ENCODE results near the gene COQ10B. TPM values are rescaled to one million over a fixed set of nuclear protein-coding genes. Genes with fewer than 3 reads are reported as not detected.
"Not testable (repeated sequence)": the region's sequence is repeated elsewhere in the genome, so short reads cannot be mapped to it uniquely, and the experiment has no call there.

Gene COQ10B
- total RNA-seq, 2 donors from 2014 or later, result 50.8 to 54.9 TPM

- no peak for ATAC-seq
- Mint-ChIP-seq H3K27ac (peak overlapping the region; percentile 8), H3K36me3 (ENCODE audit: low read depth) (peaks cover under 1% of the 10 kb centered on the region)
Observed at GRCh38 chr2:197461057-197461456, 7.7 kb downstream of the COQ10B start.

GRCh38 chr2:197464175-197464574 is 10.8 kb downstream of the COQ10B start:
- Mint-ChIP-seq H3K36me3 (ENCODE audit: low read depth) (peaks cover 4% of the 10 kb centered on the region), H3K4me1 (peaks cover 4% of the 10 kb centered on the region)
- no peak for ATAC-seq

More at GRCh38 chr2:197461057-197461456, 7.7 kb downstream of the COQ10B start:
- peaks cover 12% of the 10 kb centered on the region for H3K4me1 Mint-ChIP-seq
- no peaks in the 10 kb centered on the region for H3K27me3 Mint-ChIP-seq
- no peak overlapping the region for H3K4me3 Mint-ChIP-seq
- no peak for DNase-seq
- no peaks in the 10 kb centered on the region for H3K9me3 ChIP-seq (ENCODE audit: control insufficient read depth, low read length, poor library complexity, severe bottlenecking)

GRCh38 chr2:197472166-197472565 is 18.8 kb downstream of the COQ10B start:
- peaks cover 2% of the 10 kb centered on the region for H3K4me1 Mint-ChIP-seq
- no peak overlapping the region for H3K4me3 Mint-ChIP-seq
- no peaks in the 10 kb centered on the region for H3K9me3 ChIP-seq (ENCODE audit: control insufficient read depth, low read length, poor library complexity, severe bottlenecking)
- peak overlapping the region; percentile 32 for H3K27ac Mint-ChIP-seq
- ATAC-seq, result no peak
- DNase-seq, result no peak
- H3K36me3 Mint-ChIP-seq (ENCODE audit: low read depth), result peaks cover 3% of the 10 kb centered on the region
- no peaks in the 10 kb centered on the region for H3K27me3 Mint-ChIP-seq

More at GRCh38 chr2:197464175-197464574, 10.8 kb downstream of the COQ10B start:
- H3K9me3 ChIP-seq (ENCODE audit: control insufficient read depth, low read length, poor library complexity, severe bottlenecking), result no peaks in the 10 kb centered on the region
- H3K4me3 Mint-ChIP-seq, result no peak overlapping the region
- H3K27ac Mint-ChIP-seq, result no peak overlapping the region
- no peaks in the 10 kb centered on the region for H3K27me3 Mint-ChIP-seq
- no peak for DNase-seq

GRCh38 chr2:197477797-197478196 is 24.4 kb downstream of the COQ10B start:
- Mint-ChIP-seq H3K27me3 (no peaks in the 10 kb centered on the region), H3K4me1 (peaks cover 5% of the 10 kb centered on the region), H3K36me3 (ENCODE audit: low read depth) (peaks cover 4% of the 10 kb centered on the region), H3K4me3 (no peak overlapping the region), H3K27ac (peak overlapping the region; percentile 67)
- no peaks in the 10 kb centered on the region for H3K9me3 ChIP-seq (ENCODE audit: control insufficient read depth, low read length, poor library complexity, severe bottlenecking)
- DNase-seq (no peak), ATAC-seq (no peak)

- no peak overlapping the region for H3K27ac Mint-ChIP-seq
- no peak for ATAC-seq
Observed at GRCh38 chr2:197480165-197481036, 27.0 kb downstream of the COQ10B start.

GRCh38 chr2:197484248-197484647 is 30.9 kb downstream of the COQ10B start:
- not testable (repeated sequence) for DNase-seq; H3K36me3 Mint-ChIP-seq (ENCODE audit: low read depth); H3K27me3 Mint-ChIP-seq; H3K4me1 Mint-ChIP-seq; H3K9me3 ChIP-seq (ENCODE audit: control insufficient read depth, low read length, poor library complexity, severe bottlenecking); H3K4me3 Mint-ChIP-seq; ATAC-seq
- peak overlapping the region; percentile 22 for H3K27ac Mint-ChIP-seq

More at GRCh38 chr2:197480165-197481036, 27.0 kb downstream of the COQ10B start:
- Mint-ChIP-seq H3K4me1 (peaks cover 5% of the 10 kb centered on the region), H3K27me3 (no peaks in the 10 kb centered on the region), H3K4me3 (no peak overlapping the region), H3K36me3 (ENCODE audit: low read depth) (peaks cover 4% of the 10 kb centered on the region)
- no peak for DNase-seq
- no peaks in the 10 kb centered on the region for H3K9me3 ChIP-seq (ENCODE audit: control insufficient read depth, low read length, poor library complexity, severe bottlenecking)

- ATAC-seq (no peak), DNase-seq (no peak)
- H3K4me3 Mint-ChIP-seq, result no peak overlapping the region
- H3K36me3 Mint-ChIP-seq (ENCODE audit: low read depth), result peaks cover 4% of the 10 kb centered on the region
- H3K27ac Mint-ChIP-seq, result no peak overlapping the region
- no peaks in the 10 kb centered on the region for H3K4me1 Mint-ChIP-seq
- H3K27me3 Mint-ChIP-seq, result no peaks in the 10 kb centered on the region
- no peaks in the 10 kb centered on the region for H3K9me3 ChIP-seq (ENCODE audit: control insufficient read depth, low read length, poor library complexity, severe bottlenecking)
Observed at GRCh38 chr2:197486175-197486574, 32.8 kb downstream of the COQ10B start.

- DNase-seq, result no peak
- no peak for ATAC-seq
- Mint-ChIP-seq H3K27me3 (no peaks in the 10 kb centered on the region), H3K27ac (no peak overlapping the region), H3K36me3 (ENCODE audit: low read depth) (peaks cover 4% of the 10 kb centered on the region), H3K4me3 (no peak overlapping the region), H3K4me1 (no peaks in the 10 kb centered on the region)
- no peaks in the 10 kb centered on the region for H3K9me3 ChIP-seq (ENCODE audit: control insufficient read depth, low read length, poor library complexity, severe bottlenecking)
Observed at GRCh38 chr2:197487385-197487784, 34.0 kb downstream of the COQ10B start.

GRCh38 chr2:197495433-197496134 is 42.2 kb downstream of the COQ10B start:
- Mint-ChIP-seq H3K36me3 (ENCODE audit: low read depth) (peaks cover 3% of the 10 kb centered on the region), H3K27ac (no peak overlapping the region), H3K27me3 (no peaks in the 10 kb centered on the region), H3K4me1 (peaks cover 19% of the 10 kb centered on the region), H3K4me3 (no peak overlapping the region)
- ATAC-seq, result no peak
- H3K9me3 ChIP-seq (ENCODE audit: control insufficient read depth, low read length, poor library complexity, severe bottlenecking), result no peaks in the 10 kb centered on the region
- DNase-seq, result no peak

- Mint-ChIP-seq H3K4me1 (peaks cover 28% of the 10 kb centered on the region), H3K36me3 (ENCODE audit: low read depth) (peaks cover 5% of the 10 kb centered on the region), H3K4me3 (peak overlapping the region; percentile 15), H3K27ac (peak overlapping the region; percentile 95), H3K27me3 (no peaks in the 10 kb centered on the region)
- H3K9me3 ChIP-seq (ENCODE audit: control insufficient read depth, low read length, poor library complexity, severe bottlenecking), result no peaks in the 10 kb centered on the region
- DNase-seq (no peak), ATAC-seq (no peak)
Observed at GRCh38 chr2:197496695-197497094, 43.3 kb downstream of the COQ10B start.

GRCh38 chr2:197497326-197497725 is 44.0 kb downstream of the COQ10B start:
- Mint-ChIP-seq H3K4me3 (peak overlapping the region; percentile 96), H3K4me1 (peaks cover 33% of the 10 kb centered on the region), H3K27me3 (no peaks in the 10 kb centered on the region), H3K36me3 (ENCODE audit: low read depth) (peaks cover 7% of the 10 kb centered on the region), H3K27ac (peak overlapping the region; percentile 95)
- no peak for DNase-seq
- no peak for ATAC-seq
- no peaks in the 10 kb centered on the region for H3K9me3 ChIP-seq (ENCODE audit: control insufficient read depth, low read length, poor library complexity, severe bottlenecking)

- no peaks in the 10 kb centered on the region for H3K9me3 ChIP-seq (ENCODE audit: control insufficient read depth, low read length, poor library complexity, severe bottlenecking)
- peak overlapping the region; percentile 95 for H3K27ac Mint-ChIP-seq
- H3K27me3 Mint-ChIP-seq, result no peaks in the 10 kb centered on the region
- ATAC-seq (no peak), DNase-seq (no peak)
- peaks cover 7% of the 10 kb centered on the region for H3K36me3 Mint-ChIP-seq (ENCODE audit: low read depth)
- peak overlapping the region; percentile 96 for H3K4me3 Mint-ChIP-seq
- H3K4me1 Mint-ChIP-seq, result peaks cover 34% of the 10 kb centered on the region
Observed at GRCh38 chr2:197498235-197498936, 45.0 kb downstream of the COQ10B start.

Data from T-helper 17 cell (primary cell).